ENCODE data around the gene ITGB4.
A peak's percentile ranks its signal among the peaks of the same experiment; 100 is the strongest.

DNA sequence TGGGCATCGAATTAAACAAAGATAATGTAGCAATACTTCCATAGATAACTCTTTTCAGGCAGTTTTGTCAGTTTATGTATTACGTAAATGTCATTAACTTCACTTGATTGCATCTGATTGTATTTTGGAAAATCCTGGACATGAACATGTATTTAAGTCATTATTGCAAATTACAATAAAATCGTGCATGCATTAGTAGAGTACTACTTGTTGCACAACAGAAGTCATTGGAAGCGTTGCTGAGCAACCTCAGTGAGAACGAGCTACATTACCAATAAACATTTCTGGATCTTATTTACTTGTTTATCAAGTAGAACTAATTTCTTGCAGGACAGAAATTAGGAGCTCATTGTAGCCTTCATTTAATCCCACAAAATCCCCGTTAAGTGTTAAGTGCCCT is 70.0 kb downstream of the ITGB4 start:
- TF ChIP-seq ESRRA (IDR thresholded peaks at IDR 0.05; ENCODE audit: low read length) = no peak
- no peak for TF ChIP-seq SRF (IDR thresholded peaks at IDR 0.05; ENCODE audit: low read depth in 2 of 2, low read length in 2 of 2)
- TF ChIP-seq SMC3 (IDR thresholded peaks at IDR 0.05; ENCODE audit: borderline replicate concordance, low read length) = no peak
- TF ChIP-seq ZSCAN29 (IDR thresholded peaks at IDR 0.05) = no peak
- TF ChIP-seq, protein P1, sequence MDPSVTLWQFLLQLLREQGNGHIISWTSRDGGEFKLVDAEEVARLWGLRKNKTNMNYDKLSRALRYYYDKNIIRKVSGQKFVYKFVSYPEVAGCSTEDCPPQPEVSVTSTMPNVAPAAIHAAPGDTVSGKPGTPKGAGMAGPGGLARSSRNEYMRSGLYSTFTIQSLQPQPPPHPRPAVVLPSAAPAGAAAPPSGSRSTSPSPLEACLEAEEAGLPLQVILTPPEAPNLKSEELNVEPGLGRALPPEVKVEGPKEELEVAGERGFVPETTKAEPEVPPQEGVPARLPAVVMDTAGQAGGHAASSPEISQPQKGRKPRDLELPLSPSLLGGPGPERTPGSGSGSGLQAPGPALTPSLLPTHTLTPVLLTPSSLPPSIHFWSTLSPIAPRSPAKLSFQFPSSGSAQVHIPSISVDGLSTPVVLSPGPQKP (IDR thresholded peaks at IDR 0.05; ENCODE audit: low read depth, low read length) = no peak
- no peak for TF ChIP-seq MXI1 (IDR thresholded peaks at IDR 0.05; ENCODE audit: low read depth, low read length)
- TF ChIP-seq CEBPB (IDR thresholded peaks at IDR 0.05; ENCODE audit: borderline replicate concordance in 1 of 2, low read depth in 2 of 2, low read length in 2 of 2) = no peak
- TF ChIP-seq, protein P2, sequence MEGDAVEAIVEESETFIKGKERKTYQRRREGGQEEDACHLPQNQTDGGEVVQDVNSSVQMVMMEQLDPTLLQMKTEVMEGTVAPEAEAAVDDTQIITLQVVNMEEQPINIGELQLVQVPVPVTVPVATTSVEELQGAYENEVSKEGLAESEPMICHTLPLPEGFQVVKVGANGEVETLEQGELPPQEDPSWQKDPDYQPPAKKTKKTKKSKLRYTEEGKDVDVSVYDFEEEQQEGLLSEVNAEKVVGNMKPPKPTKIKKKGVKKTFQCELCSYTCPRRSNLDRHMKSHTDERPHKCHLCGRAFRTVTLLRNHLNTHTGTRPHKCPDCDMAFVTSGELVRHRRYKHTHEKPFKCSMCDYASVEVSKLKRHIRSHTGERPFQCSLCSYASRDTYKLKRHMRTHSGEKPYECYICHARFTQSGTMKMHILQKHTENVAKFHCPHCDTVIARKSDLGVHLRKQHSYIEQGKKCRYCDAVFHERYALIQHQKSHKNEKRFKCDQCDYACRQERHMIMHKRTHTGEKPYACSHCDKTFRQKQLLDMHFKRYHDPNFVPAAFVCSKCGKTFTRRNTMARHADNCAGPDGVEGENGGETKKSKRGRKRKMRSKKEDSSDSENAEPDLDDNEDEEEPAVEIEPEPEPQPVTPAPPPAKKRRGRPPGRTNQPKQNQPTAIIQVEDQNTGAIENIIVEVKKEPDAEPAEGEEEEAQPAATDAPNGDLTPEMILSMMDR (IDR thresholded peaks at IDR 0.05 in 2 of 3, conservative IDR thresholded peaks at IDR 0.05 in 1 of 3; ENCODE audit: control insufficient read depth in 2 of 3, extremely low read depth in 1 of 3, insufficient read depth in 1 of 3, low read depth in 3 of 3, low read length in 3 of 3) = no peak
- TF ChIP-seq YY1 (IDR thresholded peaks at IDR 0.05; ENCODE audit: low read depth, low read length) = no peak
- no peak for TF ChIP-seq SMAD1 (IDR thresholded peaks at IDR 0.05; ENCODE audit: low read depth, partially characterized antibody)
- TF ChIP-seq, protein P3, sequence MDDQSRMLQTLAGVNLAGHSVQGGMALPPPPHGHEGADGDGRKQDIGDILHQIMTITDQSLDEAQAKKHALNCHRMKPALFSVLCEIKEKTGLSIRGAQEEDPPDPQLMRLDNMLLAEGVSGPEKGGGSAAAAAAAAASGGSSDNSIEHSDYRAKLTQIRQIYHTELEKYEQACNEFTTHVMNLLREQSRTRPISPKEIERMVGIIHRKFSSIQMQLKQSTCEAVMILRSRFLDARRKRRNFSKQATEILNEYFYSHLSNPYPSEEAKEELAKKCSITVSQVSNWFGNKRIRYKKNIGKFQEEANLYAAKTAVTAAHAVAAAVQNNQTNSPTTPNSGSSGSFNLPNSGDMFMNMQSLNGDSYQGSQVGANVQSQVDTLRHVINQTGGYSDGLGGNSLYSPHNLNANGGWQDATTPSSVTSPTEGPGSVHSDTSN (IDR thresholded peaks at IDR 0.05; ENCODE audit: insufficient replicate concordance, low read depth, low read length) = peak; percentile 23
- TF ChIP-seq, protein P4, sequence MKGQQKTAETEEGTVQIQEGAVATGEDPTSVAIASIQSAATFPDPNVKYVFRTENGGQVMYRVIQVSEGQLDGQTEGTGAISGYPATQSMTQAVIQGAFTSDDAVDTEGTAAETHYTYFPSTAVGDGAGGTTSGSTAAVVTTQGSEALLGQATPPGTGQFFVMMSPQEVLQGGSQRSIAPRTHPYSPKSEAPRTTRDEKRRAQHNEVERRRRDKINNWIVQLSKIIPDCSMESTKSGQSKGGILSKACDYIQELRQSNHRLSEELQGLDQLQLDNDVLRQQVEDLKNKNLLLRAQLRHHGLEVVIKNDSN (IDR thresholded peaks at IDR 0.05; ENCODE audit: borderline replicate concordance, extremely low read length, insufficient read depth, low read depth, low read length) = no peak
- no peak for TF ChIP-seq SREBF2 (IDR thresholded peaks at IDR 0.05; ENCODE audit: low read length)
